Activated T-cell treated with anti-CD3 and anti-CD28 coated beads, Interleukin-2, amount 50 U/mL, for 72 hours (primary cell): Measurements from ENCODE around the gene CEACAM4. TPM values are rescaled to one million over a fixed set of nuclear protein-coding genes. Genes with fewer than 3 reads are reported as not detected.
"Not testable (repeated sequence)": the region's sequence is repeated elsewhere in the genome, so short reads cannot be mapped to it uniquely, and the experiment has no call there.

Source experiments
- ATAC-seq, 2 donors: fragments of 150-1000 bp; cut with Tn5 transposase; replicated peaks in 1 of 2; 2 replicates each; pipeline ENCODE4 v1.10.0; 2021; ENCODE audit warnings: moderate library complexity in 2 of 2, mild to moderate bottlenecking in 1 of 2
- DNase-seq, 2 donors: peaks; one replicate each; pipeline ENCODE4 v3.0.0; 2021 to 2022; ENCODE audit warnings: mixed read lengths in 1 of 2
- H3K27ac Mint-ChIP-seq: one replicate; pipeline ENCODE4 v1.8.0; 2022; ENCODE audit warnings: mild to moderate bottlenecking, moderate library complexity, mixed read lengths
- H3K27me3 Mint-ChIP-seq: one replicate; pipeline ENCODE4 v1.8.0; 2022; ENCODE audit warnings: low read depth, mixed read lengths
- H3K36me3 Mint-ChIP-seq, 2 donors: one replicate each; pipeline ENCODE4 v1.8.0; 2022; ENCODE audit warnings: mixed read lengths in 2 of 2, mild to moderate bottlenecking in 1 of 2; ENCODE audit not compliant: insufficient read depth in 2 of 2
- H3K4me1 Mint-ChIP-seq: one replicate; pipeline ENCODE4 v1.8.0; 2022; ENCODE audit warnings: low read depth, mixed read lengths
- H3K4me3 Mint-ChIP-seq, 2 donors: one replicate each; pipeline ENCODE4 v1.8.0; 2022; ENCODE audit warnings: mild to moderate bottlenecking in 2 of 2, mixed read lengths in 2 of 2, moderate library complexity in 2 of 2
- H3K9me3 Mint-ChIP-seq, 2 donors: one replicate each; pipeline ENCODE4 v1.8.0; 2022; ENCODE audit warnings: mixed read lengths in 2 of 2
- total RNA-seq, 2 donors: library from RNA; stranded (reverse); gene quantifications; one replicate each; pipeline ENCODE4 v1.2.3, GENCODE V29; 2022

Gene CEACAM4
- total RNA-seq, 2 donors from 2014 or later, result not detected

DNA sequence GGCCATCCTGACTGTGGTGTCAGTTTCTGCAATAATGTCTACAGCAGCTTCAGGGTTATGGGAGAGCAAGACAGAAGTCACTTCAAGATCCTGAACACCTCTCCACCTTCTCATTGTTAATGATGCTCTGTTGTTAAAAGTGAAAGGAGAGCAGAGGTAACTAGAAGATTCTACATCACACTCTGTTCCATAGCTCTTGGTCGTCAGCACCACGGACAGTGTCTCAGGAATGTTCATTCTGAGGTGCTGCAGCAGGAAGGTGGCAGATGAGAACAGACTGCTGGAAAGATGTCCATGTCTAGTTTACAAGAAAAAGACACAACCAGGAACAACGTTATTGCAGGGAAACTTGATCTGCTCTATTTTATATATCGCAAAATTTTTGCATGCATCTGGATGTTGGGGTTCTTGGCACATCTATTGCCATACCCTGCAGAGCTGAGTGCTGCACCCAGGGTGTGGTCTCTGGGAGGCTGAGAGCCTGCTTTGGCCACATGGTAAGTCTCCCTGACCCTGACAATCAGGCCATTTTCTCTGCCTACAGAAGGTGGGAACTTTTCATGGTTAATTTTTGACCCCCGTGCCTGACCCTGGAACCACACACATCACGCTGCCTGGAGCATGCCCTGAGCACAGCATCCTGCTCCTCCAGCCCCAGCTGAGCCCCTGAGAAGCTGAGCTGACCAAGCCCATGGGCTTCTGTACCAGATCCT lies 38.2 kb downstream of the CEACAM4 start:
- peaks cover 0 to under 1% of the 10 kb centered on the region in 2 donors for H3K36me3 Mint-ChIP-seq
- DNase-seq, result no peak
- H3K27ac Mint-ChIP-seq, result no peak overlapping the region
- no peaks in the 10 kb centered on the region for H3K27me3 Mint-ChIP-seq
- H3K4me3 Mint-ChIP-seq, result no peak overlapping the region
- no peak for ATAC-seq
- H3K4me1 Mint-ChIP-seq, result no peaks in the 10 kb centered on the region
- H3K9me3 Mint-ChIP-seq, result no peaks in the 10 kb centered on the region

- Mint-ChIP-seq H3K36me3 (peaks cover 7 to 8% of the 10 kb centered on the region in 2 donors), H3K27ac (no peak overlapping the region)
Measured at GRCh38 chr19:41587838-41588210, 39.0 kb downstream of the CEACAM4 start.

GRCh38 chr19:41587101-41587837 lies 39.6 kb downstream of the CEACAM4 start:
- H3K4me3 Mint-ChIP-seq, result no peak overlapping the region
- peaks cover 9 to 14% of the 10 kb centered on the region in 2 donors for H3K36me3 Mint-ChIP-seq
- no peak for ATAC-seq
- no peak overlapping the region for H3K27ac Mint-ChIP-seq
- H3K27me3 Mint-ChIP-seq, result no peaks in the 10 kb centered on the region
- no peaks in the 10 kb centered on the region for H3K4me1 Mint-ChIP-seq
- H3K9me3 Mint-ChIP-seq, result peaks cover 3 to 5% of the 10 kb centered on the region in 2 donors
- DNase-seq, result no peak

More at GRCh38 chr19:41587838-41588210, 39.0 kb downstream of the CEACAM4 start:
- Mint-ChIP-seq H3K9me3 (peaks cover 3% of the 10 kb centered on the region in 2 donors), H3K27me3 (no peaks in the 10 kb centered on the region), H3K4me1 (no peaks in the 10 kb centered on the region), H3K4me3 (no peak overlapping the region)
- DNase-seq (no peak), ATAC-seq (no peak)

DNA sequence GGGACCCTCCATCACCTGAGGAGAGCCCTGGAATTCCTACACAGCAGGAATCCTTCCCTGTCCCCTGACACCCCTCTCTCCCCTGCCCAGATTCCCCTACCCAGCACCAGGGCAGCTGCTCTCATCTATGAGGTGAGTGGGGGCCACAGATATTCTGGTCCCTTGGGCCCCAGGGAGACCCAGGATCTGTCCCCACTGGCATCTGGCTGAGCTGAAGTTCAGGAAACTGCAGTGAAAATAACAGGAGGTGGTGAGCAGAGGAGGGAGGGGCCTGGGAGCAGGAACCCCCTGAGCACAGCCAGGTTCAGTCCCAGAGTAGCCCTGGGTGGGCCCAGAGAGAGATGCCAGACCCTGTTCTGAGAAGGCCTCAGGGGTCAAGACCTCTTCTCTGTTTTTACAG lies 40.8 kb downstream of the CEACAM4 start:
- ATAC-seq (no peak), DNase-seq (no peak)
- Mint-ChIP-seq H3K36me3 (peaks cover 17 to 26% of the 10 kb centered on the region in 2 donors), H3K27ac (no peak overlapping the region), H3K27me3 (no peaks in the 10 kb centered on the region), H3K9me3 (peaks cover 6 to 9% of the 10 kb centered on the region in 2 donors), H3K4me3 (no peak overlapping the region), H3K4me1 (no peaks in the 10 kb centered on the region)

DNA sequence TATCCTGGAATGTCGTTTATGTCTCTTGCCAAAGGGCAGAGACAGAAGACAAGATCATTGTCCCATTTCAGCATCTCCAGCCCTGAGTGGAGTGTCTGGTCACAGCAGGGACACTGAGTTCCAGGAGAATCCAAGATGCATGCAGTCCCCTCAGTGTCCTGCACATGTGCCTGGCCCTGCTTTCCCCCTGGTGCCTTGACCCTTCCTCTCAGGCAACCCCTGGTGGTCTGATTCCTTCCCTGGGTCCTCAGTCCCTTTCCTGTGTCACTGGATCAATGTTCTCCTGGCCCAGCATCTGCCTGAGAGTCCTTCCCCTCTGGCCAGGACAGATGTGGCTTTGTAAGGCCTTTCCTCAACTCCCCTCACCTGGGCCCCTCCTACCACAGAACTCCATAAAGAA lies 41.9 kb downstream of the CEACAM4 start:
- Mint-ChIP-seq H3K27ac (no peak overlapping the region), H3K4me3 (no peak overlapping the region), H3K9me3 (peaks cover 7 to 11% of the 10 kb centered on the region in 2 donors), H3K27me3 (no peaks in the 10 kb centered on the region), H3K4me1 (no peaks in the 10 kb centered on the region), H3K36me3 (peaks cover 23 to 37% of the 10 kb centered on the region in 2 donors)
- DNase-seq, result no peak
- no peak for ATAC-seq

- H3K36me3 Mint-ChIP-seq, result peaks cover 23 to 38% of the 10 kb centered on the region in 2 donors
Measured at GRCh38 chr19:41584260-41584810, 42.5 kb downstream of the CEACAM4 start.

GRCh38 chr19:41582577-41583182 lies 44.2 kb downstream of the CEACAM4 start:
- H3K4me1 Mint-ChIP-seq, DNase-seq, H3K4me3 Mint-ChIP-seq, ATAC-seq, H3K27ac Mint-ChIP-seq, H3K27me3 Mint-ChIP-seq: not testable (repeated sequence)
- Mint-ChIP-seq H3K9me3 (peaks cover 7 to 11% of the 10 kb centered on the region in 2 donors), H3K36me3 (peaks cover 23 to 42% of the 10 kb centered on the region in 2 donors)

More at GRCh38 chr19:41584260-41584810, 42.5 kb downstream of the CEACAM4 start:
- Mint-ChIP-seq H3K27ac (no peak overlapping the region), H3K9me3 (peaks cover 7 to 11% of the 10 kb centered on the region in 2 donors), H3K4me3 (no peak overlapping the region), H3K4me1 (no peaks in the 10 kb centered on the region), H3K27me3 (no peaks in the 10 kb centered on the region)
- DNase-seq, result no peak
- ATAC-seq, result no peak

GRCh38 chr19:41581068-41581467 lies 45.8 kb downstream of the CEACAM4 start:
- Mint-ChIP-seq H3K4me1 (peaks cover 13% of the 10 kb centered on the region), H3K36me3 (peaks cover 23 to 42% of the 10 kb centered on the region in 2 donors), H3K9me3 (peaks cover 7 to 11% of the 10 kb centered on the region in 2 donors)
- not testable (repeated sequence) for DNase-seq, H3K27ac Mint-ChIP-seq, H3K27me3 Mint-ChIP-seq, H3K4me3 Mint-ChIP-seq, ATAC-seq

DNA sequence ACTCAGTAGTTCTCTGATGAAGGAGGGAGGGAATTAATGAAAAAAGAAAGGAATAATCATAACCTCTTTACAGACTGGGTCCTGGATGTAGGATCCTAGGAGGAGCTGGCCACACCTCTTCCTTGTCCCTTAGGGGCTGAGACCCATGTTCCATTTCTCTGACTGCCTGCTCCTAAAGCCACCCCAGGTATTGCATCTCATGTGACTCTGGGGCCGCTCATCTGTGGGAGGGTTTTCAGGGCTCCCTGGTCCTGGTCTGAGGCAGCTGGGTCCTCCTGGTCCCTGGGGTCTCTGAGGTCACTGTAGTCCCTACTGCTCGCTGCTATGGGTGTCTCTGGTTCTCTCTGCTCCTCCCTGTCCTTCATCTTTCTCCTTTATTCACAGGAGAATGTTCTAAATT lies 48.0 kb downstream of the CEACAM4 start:
- Mint-ChIP-seq H3K9me3 (peaks cover 7 to 11% of the 10 kb centered on the region in 2 donors), H3K27me3 (no peaks in the 10 kb centered on the region), H3K4me3 (no peak overlapping the region), H3K27ac (no peak overlapping the region), H3K36me3 (peaks cover 25 to 42% of the 10 kb centered on the region in 2 donors), H3K4me1 (peaks cover 25% of the 10 kb centered on the region)
- no peak for ATAC-seq
- no peak for DNase-seq

DNA sequence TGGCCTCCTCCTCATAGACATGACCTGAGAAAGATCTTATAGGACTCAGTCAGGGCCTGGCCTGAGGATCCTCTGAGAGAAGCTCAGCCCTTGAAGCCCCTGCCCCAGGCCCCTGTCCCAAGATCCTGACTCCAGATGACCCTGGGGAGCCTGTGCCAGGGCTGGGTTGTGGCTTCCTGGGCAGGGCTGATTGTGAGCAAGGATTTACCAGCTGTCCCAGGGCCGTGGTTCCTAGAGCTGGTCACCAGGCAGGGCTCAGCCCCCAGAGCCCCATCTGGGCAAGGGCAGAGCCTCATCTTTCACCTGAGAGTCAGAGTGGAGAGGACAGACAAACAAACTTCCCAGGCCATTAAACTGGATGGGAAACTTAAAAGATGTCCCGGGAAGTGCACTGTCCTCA lies 49.0 kb downstream of the CEACAM4 start:
- Mint-ChIP-seq H3K27ac (no peak overlapping the region), H3K9me3 (peaks cover 5 to 8% of the 10 kb centered on the region in 2 donors)

DNA sequence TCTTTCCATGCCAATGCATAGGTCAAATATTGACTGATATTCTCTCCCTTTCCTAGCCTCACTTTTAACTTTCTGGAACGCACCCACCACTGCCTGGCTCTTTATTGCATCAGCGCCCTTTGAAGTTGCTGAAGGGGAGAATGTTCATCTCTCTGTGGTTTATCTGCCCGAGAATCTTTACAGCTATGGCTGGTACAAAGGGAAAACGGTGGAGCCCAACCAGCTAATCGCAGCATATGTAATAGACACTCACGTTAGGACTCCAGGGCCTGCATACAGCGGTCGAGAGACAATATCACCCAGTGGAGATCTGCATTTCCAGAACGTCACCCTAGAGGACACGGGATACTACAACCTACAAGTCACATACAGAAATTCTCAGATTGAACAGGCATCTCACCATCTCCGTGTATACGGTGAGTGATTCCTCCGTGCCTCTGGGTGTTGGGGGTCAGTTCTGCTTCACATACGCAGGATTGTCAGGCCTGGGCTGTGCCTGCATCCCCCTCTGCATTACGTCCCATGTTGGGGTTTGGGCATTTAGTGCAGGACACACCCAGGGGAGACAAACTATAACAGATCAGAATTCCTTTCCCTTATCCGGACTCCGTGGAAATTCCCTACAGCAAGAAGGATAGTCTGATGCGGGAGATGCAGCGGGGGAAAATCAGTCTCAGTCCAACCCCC lies 49.6 kb downstream of the CEACAM4 start:
- H3K36me3 Mint-ChIP-seq, result peaks cover 16 to 28% of the 10 kb centered on the region in 2 donors
- no peak for ATAC-seq

More for the DNA sequence above, 49.0 kb downstream of the CEACAM4 start:
- DNase-seq (no peak), ATAC-seq (no peak)
- H3K4me1 Mint-ChIP-seq, result peaks cover 25% of the 10 kb centered on the region
- H3K27me3 Mint-ChIP-seq, result no peaks in the 10 kb centered on the region
- H3K4me3 Mint-ChIP-seq, result no peak overlapping the region
- peaks cover 18 to 33% of the 10 kb centered on the region in 2 donors for H3K36me3 Mint-ChIP-seq

DNA sequence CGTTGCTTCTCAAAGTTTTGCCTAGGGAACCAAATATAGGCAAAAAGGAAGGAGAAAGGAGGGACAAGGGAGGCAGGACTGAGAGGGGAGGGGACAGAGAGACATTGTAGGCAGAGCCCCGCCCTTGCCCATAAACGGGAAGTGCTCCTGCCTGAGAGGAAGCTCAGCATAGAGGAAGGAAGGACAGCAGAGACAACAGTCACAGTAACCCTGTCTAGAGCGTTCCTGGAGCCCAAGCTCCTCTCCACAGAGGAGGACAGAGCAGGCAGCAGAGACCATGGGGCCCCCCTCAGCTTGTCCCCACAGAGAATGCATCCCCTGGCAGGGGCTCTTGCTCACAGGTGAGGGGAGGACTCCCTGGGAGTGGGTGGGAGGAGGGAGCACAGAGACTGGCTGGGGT lies 50.9 kb downstream of the CEACAM4 start, which contains the start of gene CEACAM21:
Gene CEACAM21 (plus strand): TSS at position 169 of the 400 bp plus-strand sequence. CDS start 109 bp downstream, at position 278.
- peak within 1 kb of the TSS; percentile 88 for H3K27ac Mint-ChIP-seq
- ATAC-seq (peak; percentile 94 to 97), DNase-seq (peak; percentile 61)
- H3K4me3 Mint-ChIP-seq, result peak within 1 kb of the TSS; percentile 82 to 84
- H3K4me1 Mint-ChIP-seq, result peaks cover 25% of the 10 kb centered on the region
- no peaks in the 10 kb centered on the region for H3K27me3 Mint-ChIP-seq
- H3K36me3 Mint-ChIP-seq, result peaks cover 8 to 15% of the 10 kb centered on the region in 2 donors
- H3K9me3 Mint-ChIP-seq, result peaks cover under 1 to 2% of the 10 kb centered on the region in 2 donors

More for the DNA sequence above, 49.6 kb downstream of the CEACAM4 start:
- H3K9me3 Mint-ChIP-seq, result peaks cover 4 to 7% of the 10 kb centered on the region in 2 donors
- DNase-seq, result no peak
- peaks cover 25% of the 10 kb centered on the region for H3K4me1 Mint-ChIP-seq
- no peaks in the 10 kb centered on the region for H3K27me3 Mint-ChIP-seq
- H3K4me3 Mint-ChIP-seq, result peak overlapping the region; percentile 82 to 84
- H3K27ac Mint-ChIP-seq, result no peak overlapping the region
